ENCODE measurements around the gene FAM9B.

- TF ChIP-seq EP300 (IDR thresholded peaks at IDR 0.05) (no peak), CTCF (IDR thresholded peaks at IDR 0.05) (no peak), POLR2A (IDR thresholded peaks at IDR 0.05) (no peak)
Measured at GRCh38 chrX:9081271-9081670, 47.3 kb upstream of the FAM9B start.

Data from suprapubic skin (tissue), 3 donors.